ENCODE results near the gene SCGB1C2. TPM values are rescaled to one million over a fixed set of nuclear protein-coding genes. Genes with fewer than 3 reads are reported as not detected.
"Not testable (repeated sequence)": the region's sequence is repeated elsewhere in the genome, so short reads cannot be mapped to it uniquely, and the experiment has no call there.

The SCGB1C2 gene
- total RNA-seq, 1 experiment from 2014 or later: not detected

DNA sequence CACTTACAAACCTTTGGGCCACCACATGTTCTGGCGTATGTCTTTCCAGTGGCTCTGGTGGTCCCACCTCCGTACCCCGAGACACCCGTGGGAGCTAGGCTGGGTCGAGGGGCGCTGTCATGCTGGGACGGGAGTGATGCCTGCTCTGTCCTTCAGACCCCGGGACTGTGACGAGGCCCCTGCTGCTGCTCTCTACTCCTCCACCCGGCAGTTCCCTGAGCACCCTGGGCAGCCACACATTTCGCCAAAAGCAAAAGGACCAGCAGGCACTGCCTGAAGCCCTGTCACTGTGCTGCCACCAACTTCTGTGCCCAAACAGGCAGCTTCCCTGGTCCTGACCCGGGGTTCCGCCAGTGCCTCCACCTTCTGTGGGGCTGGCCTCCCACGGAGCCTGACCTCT lies 28.6 kb downstream of the SCGB1C2 start:
- H3K36me3 Mint-ChIP-seq (ENCODE audit: insufficient read depth, unreplicated experiment): peaks cover 5% of the 10 kb centered on the region
- DNase-seq: no peak
- no peaks in the 10 kb centered on the region for H3K9me3 Mint-ChIP-seq (ENCODE audit: low read depth, unreplicated experiment)
- H3K27me3 Mint-ChIP-seq (ENCODE audit: unreplicated experiment): peaks cover 19% of the 10 kb centered on the region
- H3K4me3 Mint-ChIP-seq (ENCODE audit: low read depth, unreplicated experiment): no peak overlapping the region
- H3K4me1 Mint-ChIP-seq (ENCODE audit: low read depth, unreplicated experiment): no peaks in the 10 kb centered on the region
- no TSS peak for BruUV-seq (replicated peaks)
- H3K27ac Mint-ChIP-seq (ENCODE audit: unreplicated experiment): no peak overlapping the region
- TF ChIP-seq, protein P1, sequence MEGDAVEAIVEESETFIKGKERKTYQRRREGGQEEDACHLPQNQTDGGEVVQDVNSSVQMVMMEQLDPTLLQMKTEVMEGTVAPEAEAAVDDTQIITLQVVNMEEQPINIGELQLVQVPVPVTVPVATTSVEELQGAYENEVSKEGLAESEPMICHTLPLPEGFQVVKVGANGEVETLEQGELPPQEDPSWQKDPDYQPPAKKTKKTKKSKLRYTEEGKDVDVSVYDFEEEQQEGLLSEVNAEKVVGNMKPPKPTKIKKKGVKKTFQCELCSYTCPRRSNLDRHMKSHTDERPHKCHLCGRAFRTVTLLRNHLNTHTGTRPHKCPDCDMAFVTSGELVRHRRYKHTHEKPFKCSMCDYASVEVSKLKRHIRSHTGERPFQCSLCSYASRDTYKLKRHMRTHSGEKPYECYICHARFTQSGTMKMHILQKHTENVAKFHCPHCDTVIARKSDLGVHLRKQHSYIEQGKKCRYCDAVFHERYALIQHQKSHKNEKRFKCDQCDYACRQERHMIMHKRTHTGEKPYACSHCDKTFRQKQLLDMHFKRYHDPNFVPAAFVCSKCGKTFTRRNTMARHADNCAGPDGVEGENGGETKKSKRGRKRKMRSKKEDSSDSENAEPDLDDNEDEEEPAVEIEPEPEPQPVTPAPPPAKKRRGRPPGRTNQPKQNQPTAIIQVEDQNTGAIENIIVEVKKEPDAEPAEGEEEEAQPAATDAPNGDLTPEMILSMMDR (IDR thresholded peaks at IDR 0.05; ENCODE audit: unreplicated experiment): no peak
- CTCF ChIA-PET: interaction anchor here (1.9 kb wide), 1 partner anchor 13 kb away, joined by 5 read pairs; no protein-coding TSS in a partner anchor
- intact Hi-C loops (cut with micrococcal nuclease; ENCODE audit: unreplicated experiment): no loop called here

DNA sequence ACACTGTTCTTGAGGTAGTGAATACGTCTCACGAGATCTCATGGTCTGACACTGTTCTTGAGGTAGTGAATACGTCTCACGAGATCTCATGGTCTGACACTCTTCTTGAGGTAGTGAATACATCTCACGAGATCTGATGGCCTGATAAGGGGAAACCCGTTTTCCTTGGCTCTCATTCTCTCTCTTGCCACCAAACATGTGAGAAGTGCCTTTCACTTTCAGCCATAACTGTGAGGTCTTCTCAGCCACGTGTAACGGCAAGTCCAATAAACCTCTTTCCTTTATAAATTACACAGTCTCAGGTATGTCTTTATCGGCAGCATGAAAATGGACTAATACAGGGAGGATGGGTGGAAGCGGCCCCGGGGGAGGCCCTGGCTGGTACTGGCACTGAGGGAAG lies 31.2 kb downstream of the SCGB1C2 start:
- BruUV-seq (replicated peaks); CTCF ChIA-PET: not testable (repeated sequence)

DNA sequence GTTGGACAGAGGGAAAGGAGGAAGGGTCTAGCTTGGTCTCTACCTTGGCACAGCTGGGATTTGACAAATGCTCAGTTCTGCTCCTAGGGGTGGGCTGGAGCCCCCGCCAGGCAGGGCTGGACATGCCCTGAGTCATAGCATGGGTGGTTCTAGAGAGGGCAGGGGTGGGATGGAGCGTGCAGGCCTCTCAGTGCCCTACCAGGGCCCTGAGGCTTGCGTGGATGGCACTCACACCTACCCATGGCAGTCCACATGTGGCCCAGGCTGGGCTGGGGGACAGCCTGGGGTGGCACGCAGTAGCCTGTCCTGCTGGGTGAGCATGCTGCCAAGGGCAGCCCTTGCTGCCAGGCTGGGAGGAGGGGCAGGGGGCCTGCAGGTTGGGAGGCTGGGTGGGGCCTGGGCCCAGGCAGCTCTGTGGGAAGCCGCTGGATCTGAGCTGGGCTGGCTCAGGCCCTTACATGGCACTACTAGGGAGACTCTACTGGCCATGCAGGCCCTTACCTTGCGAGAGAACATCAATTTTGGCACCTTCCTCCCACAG lies 32.8 kb downstream of the SCGB1C2 start:
- CTCF ChIA-PET: no interaction called here
- intact Hi-C loops (cut with micrococcal nuclease; ENCODE audit: unreplicated experiment): no loop called here
- Mint-ChIP-seq H3K4me3 (ENCODE audit: low read depth, unreplicated experiment) (no peak overlapping the region), H3K27ac (ENCODE audit: unreplicated experiment) (no peak overlapping the region), H3K36me3 (ENCODE audit: insufficient read depth, unreplicated experiment) (no peaks in the 10 kb centered on the region), H3K27me3 (ENCODE audit: unreplicated experiment) (no peaks in the 10 kb centered on the region), H3K4me1 (ENCODE audit: low read depth, unreplicated experiment) (no peaks in the 10 kb centered on the region), H3K9me3 (ENCODE audit: low read depth, unreplicated experiment) (no peaks in the 10 kb centered on the region)
- TF ChIP-seq, protein P1 (IDR thresholded peaks at IDR 0.05; ENCODE audit: unreplicated experiment): no peak
- BruUV-seq (replicated peaks): no TSS peak
- DNase-seq: no peak

More for the DNA sequence above, 31.2 kb downstream of the SCGB1C2 start:
- H3K36me3 Mint-ChIP-seq (ENCODE audit: insufficient read depth, unreplicated experiment); H3K9me3 Mint-ChIP-seq (ENCODE audit: low read depth, unreplicated experiment); intact Hi-C loops (cut with micrococcal nuclease; ENCODE audit: unreplicated experiment); H3K4me1 Mint-ChIP-seq (ENCODE audit: low read depth, unreplicated experiment); H3K4me3 Mint-ChIP-seq (ENCODE audit: low read depth, unreplicated experiment); DNase-seq; H3K27ac Mint-ChIP-seq (ENCODE audit: unreplicated experiment); H3K27me3 Mint-ChIP-seq (ENCODE audit: unreplicated experiment): not testable (repeated sequence)

DNA sequence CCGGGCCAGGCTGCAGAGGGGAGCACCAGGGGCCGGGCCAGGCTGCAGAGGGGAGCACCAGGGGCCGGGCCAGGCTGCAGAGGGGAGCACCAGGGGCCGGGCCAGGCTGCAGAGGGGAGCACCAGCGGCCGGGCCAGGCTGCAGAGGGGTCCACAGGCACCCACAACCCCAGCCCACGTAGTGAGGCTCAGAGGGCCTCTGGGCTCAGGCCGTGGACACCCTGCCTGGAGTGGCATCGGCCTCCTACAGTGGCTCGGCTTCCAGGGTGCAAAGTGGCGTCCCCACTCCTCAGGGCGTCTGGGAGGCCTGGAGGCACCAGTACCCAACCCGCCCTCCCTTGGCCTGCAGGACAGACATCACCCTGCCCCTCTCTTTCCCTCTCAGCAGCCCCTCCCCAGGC lies 34.5 kb downstream of the SCGB1C2 start:
- intact Hi-C loops (cut with micrococcal nuclease; ENCODE audit: unreplicated experiment): no loop called here
- Mint-ChIP-seq H3K4me3 (ENCODE audit: low read depth, unreplicated experiment) (no peak overlapping the region), H3K4me1 (ENCODE audit: low read depth, unreplicated experiment) (no peaks in the 10 kb centered on the region), H3K36me3 (ENCODE audit: insufficient read depth, unreplicated experiment) (no peaks in the 10 kb centered on the region), H3K9me3 (ENCODE audit: low read depth, unreplicated experiment) (no peaks in the 10 kb centered on the region), H3K27ac (ENCODE audit: unreplicated experiment) (no peak overlapping the region), H3K27me3 (ENCODE audit: unreplicated experiment) (no peaks in the 10 kb centered on the region)
- TF ChIP-seq, protein P1 (IDR thresholded peaks at IDR 0.05; ENCODE audit: unreplicated experiment): no peak
- no peak for DNase-seq
- BruUV-seq (replicated peaks): no TSS peak
- CTCF ChIA-PET: no interaction called here

DNA sequence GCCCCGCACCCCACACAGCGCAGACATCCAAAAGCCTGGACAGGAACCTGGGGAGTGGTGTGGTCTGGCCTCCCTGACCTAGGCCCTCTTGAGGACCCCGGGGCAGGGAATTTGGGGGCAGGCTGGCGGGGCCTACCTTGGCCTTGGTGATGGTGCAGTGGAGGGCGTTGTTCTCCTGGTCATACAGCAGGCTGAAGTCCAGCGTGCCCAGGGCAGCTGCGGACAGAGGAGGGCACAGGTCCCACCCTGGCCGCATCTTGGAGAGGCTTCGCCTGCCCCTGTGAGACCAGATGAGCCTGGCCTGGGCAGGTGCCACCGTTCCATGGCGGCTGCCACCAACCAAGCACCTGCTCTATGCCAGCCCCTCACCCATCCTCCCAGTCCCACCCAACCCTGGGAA lies 35.0 kb downstream of the SCGB1C2 start:
- H3K4me1 Mint-ChIP-seq (ENCODE audit: low read depth, unreplicated experiment): no peaks in the 10 kb centered on the region
- no peak overlapping the region for H3K4me3 Mint-ChIP-seq (ENCODE audit: low read depth, unreplicated experiment)

More for the DNA sequence above, 35.0 kb downstream of the SCGB1C2 start:
- CTCF ChIA-PET: no interaction called here
- BruUV-seq (replicated peaks): no TSS peak
- intact Hi-C loops (cut with micrococcal nuclease; ENCODE audit: unreplicated experiment): no loop called here
- peaks cover under 1% of the 10 kb centered on the region for H3K27me3 Mint-ChIP-seq (ENCODE audit: unreplicated experiment)
- TF ChIP-seq, protein P1 (IDR thresholded peaks at IDR 0.05; ENCODE audit: unreplicated experiment): no peak
- no peaks in the 10 kb centered on the region for H3K9me3 Mint-ChIP-seq (ENCODE audit: low read depth, unreplicated experiment)
- H3K36me3 Mint-ChIP-seq (ENCODE audit: insufficient read depth, unreplicated experiment): no peaks in the 10 kb centered on the region
- H3K27ac Mint-ChIP-seq (ENCODE audit: unreplicated experiment): no peak overlapping the region
- no peak for DNase-seq

Data from Calu3 (cell line).